Thymus (tissue), 11 donors: ENCODE measurements around the gene SUPT7L. TPM values are rescaled to one million over a fixed set of nuclear protein-coding genes. Genes with fewer than 3 reads are reported as not detected.

Experiments used
- DNase-seq, 9 donors: peaks; one replicate each; pipeline ENCODE4 v3.0.0-alpha.2; 2013; ENCODE audit warnings: low spot score in 9 of 9, low read depth in 6 of 9, missing footprints in 1 of 9
- H3K27ac ChIP-seq, 2 donors: one replicate each; pipeline ENCODE4 v1.5.1; 2013; ENCODE audit warnings: control low read depth in 1 of 2, low read depth in 1 of 2, low read length in 1 of 2, mild to moderate bottlenecking in 1 of 2, moderate library complexity in 1 of 2
- H3K27me3 ChIP-seq, 2 donors: one replicate each; pipeline ENCODE4 v1.5.1; 2013; ENCODE audit warnings: low read length in 1 of 2; ENCODE audit not compliant: control insufficient read depth in 2 of 2, insufficient read depth in 1 of 2
- H3K36me3 ChIP-seq, 2 donors: one replicate each; pipeline ENCODE4 v1.5.1; 2013; ENCODE audit warnings: low read length in 1 of 2, mild to moderate bottlenecking in 1 of 2, moderate library complexity in 1 of 2; ENCODE audit not compliant: control insufficient read depth in 2 of 2, insufficient read depth in 2 of 2
- H3K4me1 ChIP-seq, 2 donors: one replicate each; pipeline ENCODE4 v1.5.1; 2013; ENCODE audit warnings: low read length in 2 of 2; ENCODE audit not compliant: control insufficient read depth in 2 of 2, insufficient read depth in 2 of 2
- H3K4me3 ChIP-seq, 2 donors: one replicate each; pipeline ENCODE4 v1.5.1; 2013; ENCODE audit warnings: low read length in 2 of 2, control low read depth in 1 of 2, mild to moderate bottlenecking in 1 of 2
- H3K9me3 ChIP-seq, 2 donors: one replicate each; pipeline ENCODE4 v1.5.1; 2013; ENCODE audit warnings: low read length in 1 of 2, mild to moderate bottlenecking in 1 of 2; ENCODE audit not compliant: control insufficient read depth in 2 of 2, insufficient read depth in 1 of 2
- WGBS: extraction: QIAGEN DNeasy Blood & Tissue Kit; methylation state at CpG from one replicate; pipeline ENCODE4 v1.1.7; 2013; 5-methylcytosine and 5-hydroxymethylcytosine counted together
- polyA plus RNA-seq: library from polyadenylated mRNA; stranded (reverse); fragments of 200-250 nt; gene quantifications from one replicate; pipeline ENCODE4 v1.2.3, GENCODE V29; 2013
- total RNA-seq: library from RNA; stranded (reverse); fragments of 120-200 nt; gene quantifications from one replicate; pipeline ENCODE4 v1.2.4, GENCODE V29; 2013
- donor health status: healthy.

SUPT7L gene
- total and polyA plus RNA-seq, 2 donors, result 27.7 to 53.8 TPM

DNA sequence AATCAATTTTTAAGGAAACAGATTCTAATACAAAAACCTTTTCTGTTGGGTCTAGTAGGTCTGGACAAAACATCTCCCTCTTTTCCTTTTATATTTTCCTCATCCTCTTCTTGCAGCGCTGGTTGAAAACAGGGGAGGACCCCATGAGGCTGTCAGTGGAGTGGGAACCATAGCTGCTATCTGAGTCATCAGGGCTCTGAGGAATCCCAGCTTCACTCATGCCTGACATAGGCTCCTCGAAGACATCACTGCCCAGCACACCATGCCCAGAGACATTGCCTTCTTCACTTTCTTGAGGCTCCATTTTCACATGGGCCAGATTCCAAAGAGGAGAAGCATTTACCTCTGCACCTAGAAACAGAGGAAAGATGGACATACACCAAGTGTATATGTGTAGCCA, 10.0 kb downstream of the SUPT7L start:
- WGBS, result 96% methylated on average over 2 of the region's 2 CpGs
- Histone ChIP-seq H3K4me3 (no peak overlapping the region), H3K36me3 (peaks cover 61 to 88% of the 10 kb centered on the region in 2 donors), H3K9me3 (no peaks in the 10 kb centered on the region), H3K4me1 (no peaks in the 10 kb centered on the region), H3K27ac (no peak overlapping the region), H3K27me3 (no peaks in the 10 kb centered on the region)
- DNase-seq, result no peak

DNA sequence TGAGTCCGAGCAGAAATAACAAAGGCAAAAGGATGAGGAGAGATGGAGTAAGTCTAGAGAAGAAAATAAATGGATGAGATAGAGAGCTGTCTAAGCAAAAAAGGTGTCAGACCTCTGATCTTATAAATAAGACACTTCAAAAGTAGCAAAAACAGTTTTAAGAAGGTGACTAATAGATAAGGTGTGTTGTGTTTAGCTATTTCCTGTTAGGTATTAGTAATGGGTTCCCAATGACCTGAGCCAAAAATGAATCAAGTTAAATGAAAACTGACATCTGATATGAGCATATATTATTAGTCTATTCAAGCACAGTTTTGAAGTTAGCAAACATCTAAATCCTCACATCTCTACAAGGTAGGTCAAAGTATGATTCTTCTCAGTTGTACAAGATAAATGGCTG, 10.6 kb downstream of the SUPT7L start:
- no peaks in the 10 kb centered on the region for H3K27me3 ChIP-seq
- no peak overlapping the region for H3K27ac ChIP-seq
- no peak overlapping the region for H3K4me3 ChIP-seq
- no peaks in the 10 kb centered on the region for H3K9me3 ChIP-seq
- DNase-seq, result no peak
- no peaks in the 10 kb centered on the region for H3K4me1 ChIP-seq
- WGBS, result 99% methylated on average over 1 of the region's 1 CpG
- peaks cover 66 to 93% of the 10 kb centered on the region in 2 donors for H3K36me3 ChIP-seq

DNA sequence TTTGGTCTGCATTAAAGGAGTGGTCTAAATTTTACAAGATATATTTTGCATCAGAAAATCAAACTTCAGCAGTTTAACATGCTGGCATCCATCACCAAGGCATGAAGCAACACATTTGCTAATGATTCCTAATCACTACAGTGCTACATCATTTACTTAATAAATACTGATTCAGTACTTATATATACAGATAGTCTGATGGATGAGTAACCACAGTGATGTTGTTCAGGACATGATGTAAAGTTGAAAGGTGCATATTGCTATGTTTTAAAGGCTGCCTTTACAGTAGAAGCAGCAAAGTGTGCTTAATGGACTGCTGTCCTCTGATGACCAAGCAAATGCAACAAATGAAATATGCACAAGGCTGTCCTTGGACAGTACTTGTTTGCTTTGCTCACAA, 11.1 kb downstream of the SUPT7L start:
- Histone ChIP-seq H3K27ac (no peak overlapping the region), H3K9me3 (no peaks in the 10 kb centered on the region), H3K27me3 (no peaks in the 10 kb centered on the region), H3K36me3 (peaks cover 67 to 93% of the 10 kb centered on the region in 2 donors), H3K4me3 (no peak overlapping the region), H3K4me1 (no peaks in the 10 kb centered on the region)
- DNase-seq, result no peak

DNA sequence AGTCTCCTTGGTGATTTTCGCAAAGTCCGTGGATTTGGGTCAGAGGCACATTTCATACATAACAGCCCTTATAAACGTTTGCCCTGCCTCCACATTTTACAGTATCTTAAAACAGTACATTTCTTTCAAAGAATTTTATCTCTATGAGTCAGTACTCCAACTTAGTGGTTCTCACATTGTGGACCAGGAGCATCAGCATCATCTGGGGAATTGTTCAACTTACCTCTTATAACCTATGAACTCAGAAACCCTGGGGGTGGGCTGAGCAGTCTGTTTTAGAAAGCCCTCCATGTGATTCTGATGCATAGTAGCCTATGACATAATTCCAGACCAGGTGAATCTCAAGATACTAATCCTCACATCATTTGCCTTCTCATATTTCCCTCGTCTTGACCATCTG, 12.4 kb downstream of the SUPT7L start:
- no peak for DNase-seq

DNA sequence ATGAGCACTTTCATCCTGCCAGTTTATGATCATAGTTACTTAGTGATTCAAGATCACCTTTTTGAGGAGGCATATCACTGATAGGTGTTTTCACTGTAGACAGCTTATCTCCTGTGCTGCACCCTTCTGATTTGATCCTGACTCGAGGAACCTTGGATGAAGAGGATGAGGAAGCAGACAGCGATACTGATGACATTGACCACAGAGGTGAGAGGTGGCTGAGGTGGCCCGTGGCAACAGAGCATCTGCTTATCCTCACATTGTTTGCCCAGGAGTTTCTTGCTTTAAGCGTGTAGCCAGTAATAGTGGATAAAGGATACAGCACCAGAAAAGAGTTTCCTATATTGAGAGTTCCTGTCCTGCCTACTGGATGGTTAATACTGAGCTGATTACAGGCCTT, 15.7 kb downstream of the SUPT7L start:
- Histone ChIP-seq H3K4me3 (no peak overlapping the region), H3K9me3 (no peaks in the 10 kb centered on the region), H3K36me3 (peaks cover 48 to 74% of the 10 kb centered on the region in 2 donors), H3K4me1 (no peaks in the 10 kb centered on the region), H3K27ac (no peak overlapping the region), H3K27me3 (no peaks in the 10 kb centered on the region)
- WGBS, result 99% methylated on average over 4 of the region's 4 CpGs
- DNase-seq, result no peak

More for the DNA sequence above, 12.4 kb downstream of the SUPT7L start:
- Histone ChIP-seq H3K27me3 (no peaks in the 10 kb centered on the region), H3K36me3 (peaks cover 65 to 91% of the 10 kb centered on the region in 2 donors), H3K9me3 (no peaks in the 10 kb centered on the region), H3K4me1 (no peaks in the 10 kb centered on the region), H3K4me3 (no peak overlapping the region), H3K27ac (no peak overlapping the region)
- WGBS, result 96% methylated on average over 4 of the region's 4 CpGs

DNA sequence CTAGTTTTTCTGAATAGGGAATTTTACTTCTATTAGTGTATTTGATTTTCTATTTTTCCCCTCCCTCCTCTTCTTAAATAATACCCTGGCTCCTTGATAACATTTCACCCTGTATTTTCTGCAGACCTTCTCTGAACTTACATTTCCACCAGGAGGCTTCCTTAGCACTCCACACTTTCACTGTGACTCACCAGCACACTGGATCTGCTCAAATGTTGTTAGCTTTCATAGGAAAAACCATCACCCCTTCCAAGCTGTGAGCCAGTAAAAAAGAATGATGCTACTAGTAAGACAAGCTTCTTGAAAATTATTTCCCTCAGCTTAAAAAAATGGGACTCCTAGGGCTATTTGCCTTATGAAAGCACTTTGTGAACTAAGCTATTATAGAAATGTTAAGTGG, 16.1 kb downstream of the SUPT7L start:
- Histone ChIP-seq H3K4me1 (no peaks in the 10 kb centered on the region), H3K27me3 (no peaks in the 10 kb centered on the region), H3K27ac (no peak overlapping the region), H3K4me3 (no peak overlapping the region), H3K36me3 (peaks cover 45 to 72% of the 10 kb centered on the region in 2 donors), H3K9me3 (no peaks in the 10 kb centered on the region)
- no peak for DNase-seq

DNA sequence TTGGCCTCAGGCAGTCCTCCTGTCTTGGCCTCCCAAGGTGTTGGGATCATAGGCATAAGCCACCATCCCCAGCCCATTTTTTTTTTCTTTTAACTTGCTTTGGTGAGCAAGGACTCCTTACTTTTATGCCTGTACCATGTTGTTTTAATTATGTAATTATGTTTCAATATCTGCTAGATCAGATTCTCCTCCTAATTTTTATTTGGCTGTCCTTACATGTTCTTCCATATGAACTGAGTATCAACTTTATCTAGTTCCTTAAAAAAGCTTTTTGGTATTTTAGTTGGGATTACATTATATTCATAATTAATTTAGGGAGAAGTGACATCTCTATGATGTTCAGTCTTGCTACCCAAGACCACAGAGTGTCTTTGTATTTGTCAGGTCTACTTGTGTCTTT, 18.2 kb downstream of the SUPT7L start:
- H3K4me1 ChIP-seq, result no peaks in the 10 kb centered on the region
- no peaks in the 10 kb centered on the region for H3K9me3 ChIP-seq
- no peak overlapping the region for H3K27ac ChIP-seq
- no peak for DNase-seq
- H3K36me3 ChIP-seq, result peaks cover 48 to 73% of the 10 kb centered on the region in 2 donors
- no peaks in the 10 kb centered on the region for H3K27me3 ChIP-seq
- no peak overlapping the region for H3K4me3 ChIP-seq

DNA sequence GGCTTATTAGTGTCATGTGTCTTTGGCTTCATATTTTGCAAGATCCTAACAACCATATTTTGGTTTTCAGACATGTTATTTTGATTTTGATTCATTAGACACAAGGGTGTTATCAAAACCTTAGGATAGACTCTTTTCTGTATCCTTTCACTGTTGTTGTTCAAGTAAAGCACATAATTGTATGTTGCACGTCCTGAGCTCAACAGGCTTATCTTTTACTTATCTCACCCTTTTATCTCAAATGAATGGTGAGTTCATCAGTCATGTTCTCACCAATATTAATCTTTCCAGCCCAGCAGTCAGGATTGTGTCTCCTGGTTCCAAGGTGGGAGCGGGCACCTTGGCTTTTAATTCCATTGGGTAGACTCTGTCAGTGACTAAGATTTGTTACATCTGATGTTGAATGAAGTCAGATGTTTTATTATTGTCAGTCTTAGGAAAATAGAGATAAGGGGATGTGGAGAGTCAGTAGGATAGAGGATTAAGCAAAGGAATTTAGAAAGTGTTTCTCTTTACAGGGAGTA, 22.6 kb downstream of the SUPT7L start:
- over 99% methylated on average over 2 of the region's 2 CpGs for WGBS
- no peak for DNase-seq
- Histone ChIP-seq H3K4me1 (no peaks in the 10 kb centered on the region), H3K4me3 (no peak overlapping the region), H3K9me3 (no peaks in the 10 kb centered on the region), H3K27me3 (no peaks in the 10 kb centered on the region), H3K36me3 (peaks cover 46 to 68% of the 10 kb centered on the region in 2 donors), H3K27ac (no peak overlapping the region)

DNA sequence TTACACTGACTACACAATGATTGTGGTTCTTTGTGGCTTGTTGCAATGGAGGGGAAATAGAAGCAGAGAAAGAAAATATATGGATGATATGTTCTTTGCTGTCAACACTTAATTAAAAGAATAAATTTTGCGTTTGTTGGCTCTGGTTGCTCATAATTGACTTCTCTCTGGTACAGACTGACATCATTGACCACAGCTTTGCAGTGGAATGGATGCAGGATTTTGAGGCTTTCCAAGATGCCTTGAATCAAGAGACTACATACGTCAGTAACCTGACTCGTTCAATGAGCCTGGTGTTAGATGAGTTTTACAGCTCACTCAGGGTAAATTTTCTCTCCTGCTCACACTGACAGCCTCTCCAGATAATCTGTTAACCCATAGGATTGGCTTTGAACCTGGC, 24.7 kb downstream of the SUPT7L start:
- no peak for DNase-seq
- no peak overlapping the region for H3K4me3 ChIP-seq
- no peak overlapping the region for H3K27ac ChIP-seq
- H3K9me3 ChIP-seq, result no peaks in the 10 kb centered on the region
- 83% methylated on average over 3 of the region's 3 CpGs for WGBS
- peaks cover 52 to 73% of the 10 kb centered on the region in 2 donors for H3K36me3 ChIP-seq
- no peaks in the 10 kb centered on the region for H3K4me1 ChIP-seq
- H3K27me3 ChIP-seq, result no peaks in the 10 kb centered on the region
